Activated CD4-positive, alpha-beta T cell treated with anti-CD3 and anti-CD28 coated beads for 24 hours (primary cell): ENCODE data around the gene ATP6V0A1.
"Not testable (repeated sequence)": the region's sequence is repeated elsewhere in the genome, so short reads cannot be mapped to it uniquely, and the experiment has no call there.

Experiments
- DNase-seq, 2 donors: peaks; one replicate each; pipeline ENCODE4 v3.0.0-alpha.2; 2020; ENCODE audit warnings: low read depth in 2 of 2

Gene ATP6V0A1

GRCh38 chr17:42436391-42436790 lies 22.3 kb upstream of the ATP6V0A1 start:
- DNase-seq, result no peak

GRCh38 chr17:42438600-42439567 lies 19.8 kb upstream of the ATP6V0A1 start:
- DNase-seq, result peak in 1 of 2 donors; percentile 35

- no peak for DNase-seq
Measured at GRCh38 chr17:42441371-42442195, 17.1 kb upstream of the ATP6V0A1 start.

- DNase-seq, result no peak
Measured at GRCh38 chr17:42442196-42442565, 16.5 kb upstream of the ATP6V0A1 start.

- not testable (repeated sequence) for DNase-seq
Measured at GRCh38 chr17:42449176-42449575, 9.5 kb upstream of the ATP6V0A1 start.

GRCh38 chr17:42449838-42450237 lies 8.8 kb upstream of the ATP6V0A1 start:
- not testable (repeated sequence) for DNase-seq

- not testable (repeated sequence) for DNase-seq
Measured at GRCh38 chr17:42451270-42451669, 7.4 kb upstream of the ATP6V0A1 start.

GRCh38 chr17:42453439-42453838 lies 5.2 kb upstream of the ATP6V0A1 start:
- DNase-seq, result no peak

- not testable (repeated sequence) for DNase-seq
Measured at GRCh38 chr17:42454987-42455386, 3.7 kb upstream of the ATP6V0A1 start.

GRCh38 chr17:42456223-42457106 lies 2.2 kb upstream of the ATP6V0A1 start:
- DNase-seq, result no peak

GRCh38 chr17:42457107-42457792 lies 1.4 kb upstream of the ATP6V0A1 start:
- no peak for DNase-seq

- DNase-seq, result peak in 1 of 2 donors; percentile 8
Measured at GRCh38 chr17:42459256-42459800, 650 bp downstream of the ATP6V0A1 start.

- DNase-seq, result no peak
Measured at GRCh38 chr17:42459801-42460281, 1.2 kb downstream of the ATP6V0A1 start.

- DNase-seq, result no peak
Measured at GRCh38 chr17:42460371-42460770, 1.7 kb downstream of the ATP6V0A1 start.

- DNase-seq, result no peak
Measured at GRCh38 chr17:42463976-42464400, 5.3 kb downstream of the ATP6V0A1 start.

- DNase-seq, result no peak
Measured at GRCh38 chr17:42467889-42468288, 9.2 kb downstream of the ATP6V0A1 start.

GRCh38 chr17:42472709-42473521 lies 14.2 kb downstream of the ATP6V0A1 start:
- DNase-seq, result no peak

GRCh38 chr17:42474276-42474675 lies 15.6 kb downstream of the ATP6V0A1 start:
- DNase-seq, result no peak

GRCh38 chr17:42475121-42475520 lies 16.4 kb downstream of the ATP6V0A1 start:
- DNase-seq, result no peak

GRCh38 chr17:42475835-42476234 lies 17.2 kb downstream of the ATP6V0A1 start:
- no peak for DNase-seq
